IMR-90 (cell line): Measurements from ENCODE around the gene NEO1. TPM values are rescaled to one million over a fixed set of nuclear protein-coding genes. Genes with fewer than 3 reads are reported as not detected.

ENCODE experiments used
- ATAC-seq: fragments of 200-7000 bp; cut with Tn5 transposase; 2 replicates; pipeline ENCODE4 v1.9.1; 2020; ENCODE audit warnings: low read depth, mild to moderate bottlenecking, moderate library complexity
- BruUV-seq: library from RNA; stranded (reverse); fragments of 400-500 nt; replicated peaks from 2 replicates; lab custom pipeline; 2021; lab: Mats Ljungman, UMichigan
- CTCF ChIA-PET: fragments of 300-600 bp; formaldehyde crosslinking; extraction: SDS; loops from one replicate; lab custom pipeline; 2021; ENCODE audit warnings: antibody characterized with exemption; lab: Yijun Ruan, JAX
- POLR2A ChIA-PET: fragments of 300-600 bp; sonication (Branson Sonifier 250); formaldehyde crosslinking; loops from one replicate; lab custom pipeline; 2022; ENCODE audit warnings: antibody characterized with exemption; ENCODE audit not compliant: unreplicated experiment; lab: Charles Lee
- DNase-seq: peaks from one replicate; pipeline ENCODE4 v3.0.0; 2013
- H2AFZ ChIP-seq: replicated peaks from 2 replicates; pipeline ENCODE3; 2013; ENCODE audit warnings: low read length, mild to moderate bottlenecking; ENCODE audit not compliant: poor library complexity
- H2AK5ac ChIP-seq: 2 replicates; pipeline ENCODE4 v1.6.1; 2013; ENCODE audit warnings: low read depth, low read length, inconsistent platforms
- H2AK9ac ChIP-seq: replicated peaks from 2 replicates; pipeline ENCODE3; 2013; ENCODE audit warnings: mild to moderate bottlenecking, low read depth, low read length, moderate library complexity; ENCODE audit not compliant: poor library complexity
- H2BK120ac ChIP-seq: 2 replicates; pipeline ENCODE4 v1.6.1; 2013; ENCODE audit warnings: low read depth, low read length, inconsistent platforms
- H2BK15ac ChIP-seq: 3 replicates; pipeline ENCODE4 v1.6.1; 2013; ENCODE audit warnings: low read depth, low read length, inconsistent platforms
- H2BK20ac ChIP-seq: 2 replicates; pipeline ENCODE4 v1.6.1; 2013; ENCODE audit warnings: low read depth, mild to moderate bottlenecking, inconsistent platforms, low read length, moderate library complexity
- H2BK5ac ChIP-seq: 2 replicates; pipeline ENCODE4 v1.6.1; 2013; ENCODE audit warnings: mild to moderate bottlenecking, low read depth, low read length, inconsistent platforms; ENCODE audit not compliant: poor library complexity, severe bottlenecking
- H3K14ac ChIP-seq: replicated peaks from 2 replicates; pipeline ENCODE4 v1.6.1; 2013; ENCODE audit warnings: low read depth, low read length, inconsistent platforms
- H3K18ac ChIP-seq: 2 replicates; pipeline ENCODE4 v1.6.1; 2013; ENCODE audit warnings: low read depth, low read length, control low read depth
- H3K23ac ChIP-seq: 2 replicates; pipeline ENCODE4 v1.6.1; 2013; ENCODE audit warnings: low read depth, low read length, inconsistent platforms
- H3K27ac ChIP-seq: 2 replicates; pipeline ENCODE4 v1.5.1; 2013; ENCODE audit warnings: mild to moderate bottlenecking, control low read depth, low read length; ENCODE audit not compliant: insufficient read depth
- H3K27me3 ChIP-seq: 2 replicates; pipeline ENCODE4 v1.6.1; 2013; ENCODE audit warnings: low read length; ENCODE audit not compliant: control insufficient read depth, insufficient read depth
- H3K36me3 ChIP-seq: 2 replicates; pipeline ENCODE4 v1.6.1; 2013; ENCODE audit warnings: low read length, mixed read lengths; ENCODE audit not compliant: control insufficient read depth, insufficient read depth
- H3K4ac ChIP-seq: 2 replicates; pipeline ENCODE4 v1.6.1; 2013; ENCODE audit warnings: low read depth, low read length, inconsistent platforms
- H3K4me1 ChIP-seq: 2 replicates; pipeline ENCODE4 v1.6.1; 2013; ENCODE audit warnings: low read length, mixed read lengths; ENCODE audit not compliant: control insufficient read depth, insufficient read depth
- H3K4me2 ChIP-seq: 2 replicates; pipeline ENCODE4 v1.6.1; 2013; ENCODE audit warnings: low read depth, mild to moderate bottlenecking, control low read depth, low read length, moderate library complexity
- H3K4me3 ChIP-seq: 2 replicates; pipeline ENCODE4 v1.5.1; 2013; ENCODE audit warnings: low read depth, mild to moderate bottlenecking, control low read depth, low read length, moderate library complexity; ENCODE audit not compliant: insufficient read depth
- H3K56ac ChIP-seq: 2 replicates; pipeline ENCODE4 v1.6.1; 2013; ENCODE audit warnings: low read length, inconsistent platforms; ENCODE audit not compliant: insufficient read depth; ENCODE audit errors: extremely low read depth
- H3K79me1 ChIP-seq, 2 experiments: 2 replicates each; pipeline ENCODE4 v1.6.1; 2013; ENCODE audit warnings: low read length in 2 of 2, inconsistent platforms in 1 of 2, low read depth in 1 of 2
- H3K9ac ChIP-seq: 2 replicates; pipeline ENCODE4 v1.6.1; 2013; ENCODE audit warnings: low read depth, low read length, control low read depth
- H3K9me1 ChIP-seq: 2 replicates; pipeline ENCODE4 v1.6.1; 2013; ENCODE audit warnings: low read length, inconsistent platforms; ENCODE audit not compliant: insufficient read depth
- H3K9me3 ChIP-seq: 2 replicates; pipeline ENCODE4 v1.6.1; 2013; ENCODE audit warnings: low read length; ENCODE audit not compliant: control insufficient read depth, insufficient read depth
- H4K20me1 ChIP-seq: 2 replicates; pipeline ENCODE4 v1.6.1; 2013; ENCODE audit warnings: low read length, inconsistent platforms; ENCODE audit not compliant: insufficient read depth
- H4K5ac ChIP-seq: 2 replicates; pipeline ENCODE4 v1.6.1; 2013; ENCODE audit warnings: mild to moderate bottlenecking, low read depth, low read length, control low read depth
- H4K8ac ChIP-seq, 2 experiments: 2 replicates each; pipeline ENCODE4 v1.6.1; 2013; ENCODE audit warnings: low read depth in 2 of 2, low read length in 2 of 2, control low read depth in 1 of 2, inconsistent platforms in 1 of 2
- H4K91ac ChIP-seq: 2 replicates; pipeline ENCODE4 v1.6.1; 2013; ENCODE audit warnings: low read depth, low read length, inconsistent platforms; ENCODE audit not compliant: insufficient read depth
- CHD1 ChIP-seq: IDR thresholded peaks from 2 replicates; pipeline ENCODE4 v1.6.1; 2012; ENCODE audit warnings: low read depth, low read length, improper control_type of control experiment
- NFE2L2 ChIP-seq: fragments of 150-350 bp; IDR thresholded peaks from 2 replicates; pipeline ENCODE4 v1.6.1; 2016; ENCODE audit warnings: low read depth, mild to moderate bottlenecking, low read length
- POLR2A ChIP-seq: IDR thresholded peaks from 2 replicates; pipeline ENCODE4 v1.6.1; 2012; ENCODE audit warnings: mild to moderate bottlenecking, low read depth, low read length
- RCOR1 ChIP-seq: IDR thresholded peaks from 2 replicates; pipeline ENCODE4 v1.6.1; 2012; ENCODE audit warnings: mild to moderate bottlenecking, low read length, improper control_type of control experiment; ENCODE audit not compliant: insufficient replicate concordance
- WGBS, 2 experiments: methylation state at CpG; one replicate each; pipeline versions ENCODE4 v1.1.5 to v1.1.7; 2013; ENCODE audit warnings: missing lambda C conversion rate in 2 of 2; ENCODE audit not compliant: insufficient read length in 1 of 2; ENCODE audit errors: extremely low coverage in 2 of 2; 5-methylcytosine and 5-hydroxymethylcytosine counted together
- dilution Hi-C: fragments of 300-500 bp; cut with HindIII; formaldehyde crosslinking; loops from one replicate; pipeline ENCODE4 v1.14.3; 2018; ENCODE audit warnings: low sequenced_read_pairs; ENCODE audit not compliant: unreplicated experiment
- in situ Hi-C: fragments of 300-500 bp; cut with MboI; formaldehyde crosslinking; loops from 3 replicates; pipeline ENCODE4 v1.14.3; 2019; ENCODE audit warnings: low sequenced_read_pairs, inconsistent platforms, mixed read lengths
- intact Hi-C: fragments of 100-400 bp; cut with micrococcal nuclease; formaldehyde crosslinking; loops from 2 replicates; pipeline ENCODE4 v1.10.0; 2022
- polyA plus RNA-seq, 3 experiments: library from polyadenylated mRNA; depleted of rRNA; stranded (reverse); fragments of >200 nt; gene quantifications; 2 replicates each; pipeline ENCODE4 v1.2.3, GENCODE V29; 2012; ENCODE audit warnings: low replicate concordance in 1 of 3
- total RNA-seq: library from RNA; depleted of rRNA; stranded (reverse); fragments of >200 nt; gene quantifications from 2 replicates; pipeline ENCODE4 v1.2.3, GENCODE V29; 2012
- TF ChIP-seq, protein P1 (sequence below): fragments of 150-350 bp; IDR thresholded peaks from 2 replicates; pipeline ENCODE4 v1.6.1; 2016; ENCODE audit warnings: low read depth, mild to moderate bottlenecking, low read length, moderate library complexity, borderline replicate concordance

NEO1 gene
- total and polyA plus RNA-seq, 2 of the 4 experiments (the other 2 are of a cell fraction): 16.3 to 18.5 TPM

DNA sequence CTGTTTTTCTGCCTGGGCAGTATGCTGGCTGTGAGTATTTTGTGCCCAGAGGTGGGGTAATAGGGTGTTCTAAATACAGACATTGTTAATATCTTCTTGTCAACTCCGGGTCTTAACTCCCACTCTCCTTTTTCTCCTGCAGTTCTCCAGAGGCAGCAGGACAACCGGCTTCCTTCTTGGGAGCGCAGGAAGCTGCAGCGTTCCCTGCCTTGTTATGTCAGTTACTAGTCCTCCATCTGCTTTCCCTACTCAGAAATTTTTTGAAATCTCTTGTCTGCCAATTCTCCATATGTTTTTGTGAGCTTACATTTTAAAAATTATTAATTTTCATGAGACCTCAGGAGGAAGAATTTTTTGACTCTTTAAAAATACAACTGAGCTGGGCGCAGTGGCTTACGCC, 67.2 kb downstream of the NEO1 start:
- Histone ChIP-seq H3K23ac (no peak overlapping the region), H2AK9ac (no peak overlapping the region), H3K9me3 (no peaks in the 10 kb centered on the region), H3K27ac (no peak overlapping the region), H3K4ac (no peak overlapping the region), H3K79me1 (no peaks in the 10 kb centered on the region; a peak in 1 of 4 replicates), H2BK120ac (no peak overlapping the region), H2BK15ac (no peak overlapping the region), H3K4me1 (no peaks in the 10 kb centered on the region), H3K4me2 (no peak overlapping the region), H3K36me3 (no peaks in the 10 kb centered on the region), H2AFZ (no peak overlapping the region), H2AK5ac (no peak overlapping the region), H2BK20ac (no peak overlapping the region), H3K4me3 (no peak overlapping the region), H3K14ac (no peak overlapping the region), H2BK5ac (no peak overlapping the region), H3K9ac (no peak overlapping the region), H4K8ac (no peak overlapping the region), H4K20me1 (no peaks in the 10 kb centered on the region), H3K18ac (no peak overlapping the region), H4K91ac (no peak overlapping the region), H4K5ac (no peak overlapping the region), H3K27me3 (no peaks in the 10 kb centered on the region), H3K56ac (no peak overlapping the region), H3K9me1 (peaks cover 3% of the 10 kb centered on the region; the same call in 1 of the 2 replicates)
- ATAC-seq (no peak), DNase-seq (no peak)
- no CpG with 5 or more reads among the region's 6 CpGs for WGBS, 2 experiments
- in situ Hi-C loops: loop anchor here (10.0 kb wide), 1 partner anchor 55 kb away; no protein-coding TSS in a partner anchor
- ChIA-PET CTCF (interaction anchor here (0.6 kb wide), 1 partner anchor 186 kb away, joined by 3 read pairs; no protein-coding TSS in a partner anchor), POLR2A (interaction anchor here (0.6 kb wide), 1 partner anchor 127 kb away, joined by 3 read pairs; no protein-coding TSS in a partner anchor)
- no TSS peak for BruUV-seq
- TF ChIP-seq, protein P1, sequence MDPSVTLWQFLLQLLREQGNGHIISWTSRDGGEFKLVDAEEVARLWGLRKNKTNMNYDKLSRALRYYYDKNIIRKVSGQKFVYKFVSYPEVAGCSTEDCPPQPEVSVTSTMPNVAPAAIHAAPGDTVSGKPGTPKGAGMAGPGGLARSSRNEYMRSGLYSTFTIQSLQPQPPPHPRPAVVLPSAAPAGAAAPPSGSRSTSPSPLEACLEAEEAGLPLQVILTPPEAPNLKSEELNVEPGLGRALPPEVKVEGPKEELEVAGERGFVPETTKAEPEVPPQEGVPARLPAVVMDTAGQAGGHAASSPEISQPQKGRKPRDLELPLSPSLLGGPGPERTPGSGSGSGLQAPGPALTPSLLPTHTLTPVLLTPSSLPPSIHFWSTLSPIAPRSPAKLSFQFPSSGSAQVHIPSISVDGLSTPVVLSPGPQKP: no peak
- no peak for TF ChIP-seq NFE2L2
- TF ChIP-seq POLR2A: no peak
- no peak for TF ChIP-seq CHD1
- no peak for TF ChIP-seq RCOR1
- intact Hi-C loops: no loop called here
- dilution Hi-C loops: no loop called here
